Measurements from ENCODE around the gene STX1A. TPM values are rescaled to one million over a fixed set of nuclear protein-coding genes. Genes with fewer than 3 reads are reported as not detected.
"Not testable (repeated sequence)": the region's sequence is repeated elsewhere in the genome, so short reads cannot be mapped to it uniquely, and the experiment has no call there.

The STX1A gene
- total RNA-seq, 8 experiments from 2014 or later, result 7.1 to 50.5 (median 17.0) TPM

DNA sequence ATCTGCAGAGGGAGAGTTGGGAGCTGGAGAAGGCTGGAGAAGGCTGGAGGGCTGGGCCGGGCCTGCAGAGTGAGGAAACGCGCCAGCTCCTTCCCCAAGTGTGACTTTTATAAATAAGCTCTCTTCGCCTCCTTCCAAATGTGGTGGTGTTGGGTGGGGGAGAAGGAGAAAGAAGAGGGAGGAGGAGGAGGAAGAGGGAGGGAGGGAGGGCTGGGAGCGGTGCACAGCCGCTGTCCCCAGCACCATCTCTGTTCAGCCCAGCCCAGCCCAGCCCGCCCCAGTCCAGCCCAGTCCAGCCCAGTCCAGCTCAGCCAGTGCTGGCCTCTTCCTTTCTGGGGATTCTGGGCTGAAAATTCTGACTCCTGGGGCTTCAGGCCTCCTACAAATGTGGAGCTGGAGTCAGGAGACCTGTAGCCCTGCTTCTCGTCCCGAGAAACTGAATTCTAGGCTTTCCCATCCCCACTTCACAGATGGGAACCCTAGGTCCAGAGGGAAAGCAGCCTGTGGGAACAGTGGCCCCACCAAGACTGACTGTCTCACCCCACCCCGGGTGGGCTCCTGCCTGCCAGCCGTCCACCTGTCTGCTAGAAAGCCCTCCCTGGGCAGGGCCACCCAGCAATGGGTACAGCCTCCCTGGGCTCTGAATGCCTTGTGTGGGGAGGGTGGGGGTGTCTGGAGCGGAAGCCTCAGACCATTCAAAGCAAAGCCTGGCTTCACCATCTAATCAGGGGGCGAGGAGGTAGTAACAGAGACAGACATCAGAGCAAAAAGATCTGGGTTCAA, 2.3 kb downstream of the STX1A start:
- Histone ChIP-seq H3K4me1 (replicated peaks in 1 of 2) (peaks cover 21 to 32% of the 10 kb centered on the region in 2 donors), H3K4me3 (no peak overlapping the region), H3K27ac (no peak overlapping the region)
- in situ Hi-C loops (cut with MboI; ENCODE audit: low pct_unique_long_range_greater_than_20kb in 2 of 9, low sequenced_read_pairs in 9 of 9, unreplicated experiment in 9 of 9), result no loop called here
- 80 to 100% (median 100%) methylated on average over 1 of the region's 13 CpGs; no CpG with 5 or more reads in 7 of the 10 experiments for WGBS, 10 experiments
- ATAC-seq (replicated peaks in 6 of 8), result peak in 2 of 8 experiments; percentile 6 to 22

- Histone ChIP-seq H3K4me3 (no peak overlapping the region), H3K4me1 (replicated peaks in 1 of 2) (peaks cover 21 to 32% of the 10 kb centered on the region in 2 donors), H3K27ac (peak overlapping the region in 1 of 2 donors; percentile 68)
- in situ Hi-C loops (cut with MboI; ENCODE audit: low pct_unique_long_range_greater_than_20kb in 2 of 9, low sequenced_read_pairs in 9 of 9, unreplicated experiment in 9 of 9), result no loop called here
- 93% methylated on average over 2 of the region's 4 CpGs; no CpG with 5 or more reads in 9 of the 10 experiments for WGBS, 10 experiments
- ATAC-seq (replicated peaks in 6 of 8), result no peak
These were observed 3.1 kb downstream of the STX1A start for GRCh38 chr7:73716318-73716890.

DNA sequence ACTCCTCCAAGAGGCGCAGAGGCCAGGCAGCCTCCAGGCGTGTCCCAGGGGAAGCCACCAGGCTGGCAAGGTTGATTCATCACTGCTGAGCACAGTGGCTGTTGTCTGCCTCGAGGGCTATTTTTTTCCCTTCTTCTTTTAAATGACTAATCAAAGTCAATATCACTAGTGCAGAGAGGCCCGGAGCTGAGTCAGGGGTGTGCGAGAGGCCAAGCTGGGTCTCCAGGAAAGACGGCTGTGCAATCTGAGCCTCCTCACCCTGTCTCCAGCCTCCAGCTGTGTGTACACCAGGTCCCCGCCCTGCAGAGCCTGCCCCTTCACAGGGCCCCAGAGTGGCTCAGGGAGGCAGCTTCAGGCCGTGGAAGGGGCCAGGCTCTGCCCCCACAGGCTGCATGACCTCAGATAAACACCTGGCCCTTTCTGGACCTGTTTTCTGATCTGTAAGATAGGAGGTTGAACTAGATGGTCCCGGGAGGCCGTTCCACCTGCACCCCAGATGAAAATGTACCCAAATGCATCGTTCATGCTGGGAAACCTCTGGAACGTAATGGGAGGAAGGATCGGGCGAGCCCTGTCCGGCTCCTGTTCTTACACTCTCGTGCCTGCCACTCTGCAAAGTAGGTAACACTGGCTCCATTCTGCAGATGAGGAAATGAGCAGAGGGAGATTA, 3.7 kb downstream of the STX1A start:
- Histone ChIP-seq H3K4me3 (peak overlapping the region in 1 of 5 donors; percentile 0), H3K4me1 (replicated peaks in 1 of 2) (peaks cover 21 to 32% of the 10 kb centered on the region in 2 donors), H3K27ac (peak overlapping the region; percentile 51 to 68)
- in situ Hi-C loops (cut with MboI; ENCODE audit: low pct_unique_long_range_greater_than_20kb in 2 of 9, low sequenced_read_pairs in 9 of 9, unreplicated experiment in 9 of 9), result no loop called here
- 0 to 100% (median 55%) methylated on average over 1 to 8 of the region's 16 CpGs; no CpG with 5 or more reads in 5 of the 10 experiments for WGBS, 10 experiments
- ATAC-seq (replicated peaks in 6 of 8), result peak; percentile 80 to 93 (median 92)

DNA sequence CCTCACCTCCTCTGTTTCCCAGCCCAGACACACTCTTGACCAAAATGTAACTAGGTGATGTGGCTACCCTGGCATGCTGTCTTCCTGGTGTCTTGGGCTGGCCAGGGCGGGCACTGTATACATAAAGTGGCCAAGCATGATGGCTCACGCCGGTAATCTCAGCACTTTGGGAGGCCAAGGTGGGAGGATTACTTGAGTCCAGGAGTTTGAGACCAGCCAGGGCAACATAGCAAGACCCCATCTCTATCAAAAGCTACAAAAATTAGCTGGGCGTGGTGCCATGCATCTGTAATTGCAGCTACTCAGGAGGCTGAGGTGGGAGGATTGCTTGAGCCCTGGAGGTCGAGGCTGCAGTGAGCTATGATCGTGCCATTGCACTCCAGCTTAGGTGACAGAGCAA, 6.2 kb downstream of the STX1A start:
- ATAC-seq (replicated peaks in 6 of 8), result not testable (repeated sequence)
- WGBS, 10 experiments, result 70 to 100% (median 87%) methylated on average over 1 to 6 of the region's 6 CpGs; no CpG with 5 or more reads in 4 of the 10 experiments

DNA sequence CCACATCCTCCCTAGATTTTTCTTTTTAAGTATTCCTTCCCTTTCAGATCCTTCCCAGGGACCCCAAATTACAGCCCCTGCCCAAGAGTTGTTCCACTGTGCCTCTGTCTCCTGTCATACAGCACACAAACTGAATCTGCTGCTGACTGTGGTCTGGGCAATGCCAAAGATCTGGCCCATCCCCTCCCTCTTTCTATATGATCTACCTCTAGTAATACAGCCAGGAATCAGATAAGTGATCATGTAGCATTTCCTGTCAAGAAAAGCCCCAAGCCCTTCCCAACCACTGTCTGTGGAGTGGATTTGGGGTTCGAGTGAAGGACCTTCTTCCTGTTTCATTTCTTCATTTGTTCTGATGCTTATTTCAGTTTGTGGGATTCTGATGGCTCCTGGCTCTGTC, 6.7 kb downstream of the STX1A start:
- H3K4me1 ChIP-seq (replicated peaks in 1 of 2), result peaks cover 13 to 21% of the 10 kb centered on the region in 2 donors
- H3K27ac ChIP-seq, result no peak overlapping the region
- no peak for ATAC-seq (replicated peaks in 6 of 8)
- WGBS, 10 experiments, result 60 to 100% (median 82%) methylated on average over 1 of the region's 1 CpG; no CpG with 5 or more reads in 4 of the 10 experiments
- H3K4me3 ChIP-seq, result no peak overlapping the region
- in situ Hi-C loops (cut with MboI; ENCODE audit: low pct_unique_long_range_greater_than_20kb in 2 of 9, low sequenced_read_pairs in 9 of 9, unreplicated experiment in 9 of 9), result no loop called here

More for the DNA sequence above, 6.2 kb downstream of the STX1A start:
- in situ Hi-C loops (cut with MboI; ENCODE audit: low pct_unique_long_range_greater_than_20kb in 2 of 9, low sequenced_read_pairs in 9 of 9, unreplicated experiment in 9 of 9); H3K27ac ChIP-seq; H3K4me3 ChIP-seq: not testable (repeated sequence)
- H3K4me1 ChIP-seq (replicated peaks in 1 of 2), result peaks cover 17 to 26% of the 10 kb centered on the region in 2 donors

DNA sequence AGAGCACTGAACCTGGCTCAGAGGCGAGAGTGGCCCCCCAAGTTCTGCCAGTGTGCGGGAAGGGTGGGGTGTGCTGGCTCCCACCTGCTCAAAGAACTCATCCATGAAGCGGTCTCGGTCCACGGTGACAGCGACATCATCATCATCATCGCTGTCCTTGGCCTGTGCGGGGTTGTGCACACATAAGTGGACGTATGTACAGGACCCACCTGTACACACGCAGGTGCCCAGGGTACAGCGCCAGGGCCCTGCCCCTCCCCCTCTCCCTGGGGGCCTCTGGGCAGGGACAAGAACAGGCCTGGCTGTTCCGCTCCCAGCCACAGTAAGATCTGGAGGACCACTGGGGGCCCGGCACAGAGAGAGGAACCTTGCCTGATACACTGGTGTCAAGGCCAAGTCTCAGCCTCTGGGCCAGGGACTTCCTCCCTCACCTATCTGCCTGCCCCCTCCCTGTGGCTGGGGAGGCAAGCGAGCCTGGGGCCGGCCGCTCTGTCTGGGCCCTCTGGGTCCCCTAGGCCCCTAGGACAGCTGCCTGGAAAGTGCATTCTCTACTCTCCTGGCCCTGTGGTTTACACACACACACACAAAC, 10.4 kb downstream of the STX1A start:
- 87 to 100% methylated on average over 3 to 4 of the region's 16 CpGs; no CpG with 5 or more reads in 8 of the 10 experiments for WGBS, 10 experiments
- Histone ChIP-seq H3K27ac (no peak overlapping the region), H3K4me1 (replicated peaks in 1 of 2) (peaks cover 5 to 24% of the 10 kb centered on the region in 2 donors), H3K4me3 (no peak overlapping the region)
- ATAC-seq (replicated peaks in 6 of 8), result no peak
- in situ Hi-C loops (cut with MboI; ENCODE audit: low pct_unique_long_range_greater_than_20kb in 2 of 9, low sequenced_read_pairs in 9 of 9, unreplicated experiment in 9 of 9), result no loop called here

DNA sequence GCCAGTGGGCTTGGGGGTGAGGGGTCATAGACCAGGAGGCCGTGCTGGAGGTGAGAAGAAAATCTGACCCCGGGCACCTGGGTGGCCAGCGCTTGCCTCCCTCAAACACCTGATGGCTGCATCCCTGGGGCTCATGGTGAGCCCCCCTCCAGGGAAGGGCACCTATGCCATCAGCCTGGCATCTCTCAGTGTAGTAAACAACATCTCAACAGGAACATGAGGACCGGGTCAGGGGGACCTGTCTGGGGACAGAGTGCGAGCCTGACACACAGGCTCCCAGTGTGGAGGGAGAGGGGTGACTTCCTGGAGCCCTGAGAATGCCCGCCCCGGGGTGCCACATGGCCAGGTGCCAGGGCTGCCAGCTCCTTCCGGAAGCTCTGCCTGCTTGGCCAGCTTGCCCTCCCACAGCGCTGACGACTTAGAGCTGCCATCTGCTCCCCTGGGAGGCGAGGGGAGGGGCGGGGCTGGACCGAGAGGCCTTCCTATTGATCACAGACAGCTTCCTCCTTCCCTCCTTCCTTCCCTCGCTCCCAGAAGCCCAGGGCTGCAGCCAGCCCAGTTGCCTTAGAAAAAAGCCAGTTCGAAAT, 12.3 kb downstream of the STX1A start:
- 80 to 100% (median 80%) methylated on average over 1 to 5 of the region's 15 CpGs; no CpG with 5 or more reads in 6 of the 10 experiments for WGBS, 10 experiments
- no peak for ATAC-seq (replicated peaks in 6 of 8)
- no peak overlapping the region for H3K27ac ChIP-seq
- peaks cover 12 to 31% of the 10 kb centered on the region in 2 donors for H3K4me1 ChIP-seq (replicated peaks in 1 of 2)
- H3K4me3 ChIP-seq, result no peak overlapping the region
- in situ Hi-C loops (cut with MboI; ENCODE audit: low pct_unique_long_range_greater_than_20kb in 2 of 9, low sequenced_read_pairs in 9 of 9, unreplicated experiment in 9 of 9), result no loop called here

DNA sequence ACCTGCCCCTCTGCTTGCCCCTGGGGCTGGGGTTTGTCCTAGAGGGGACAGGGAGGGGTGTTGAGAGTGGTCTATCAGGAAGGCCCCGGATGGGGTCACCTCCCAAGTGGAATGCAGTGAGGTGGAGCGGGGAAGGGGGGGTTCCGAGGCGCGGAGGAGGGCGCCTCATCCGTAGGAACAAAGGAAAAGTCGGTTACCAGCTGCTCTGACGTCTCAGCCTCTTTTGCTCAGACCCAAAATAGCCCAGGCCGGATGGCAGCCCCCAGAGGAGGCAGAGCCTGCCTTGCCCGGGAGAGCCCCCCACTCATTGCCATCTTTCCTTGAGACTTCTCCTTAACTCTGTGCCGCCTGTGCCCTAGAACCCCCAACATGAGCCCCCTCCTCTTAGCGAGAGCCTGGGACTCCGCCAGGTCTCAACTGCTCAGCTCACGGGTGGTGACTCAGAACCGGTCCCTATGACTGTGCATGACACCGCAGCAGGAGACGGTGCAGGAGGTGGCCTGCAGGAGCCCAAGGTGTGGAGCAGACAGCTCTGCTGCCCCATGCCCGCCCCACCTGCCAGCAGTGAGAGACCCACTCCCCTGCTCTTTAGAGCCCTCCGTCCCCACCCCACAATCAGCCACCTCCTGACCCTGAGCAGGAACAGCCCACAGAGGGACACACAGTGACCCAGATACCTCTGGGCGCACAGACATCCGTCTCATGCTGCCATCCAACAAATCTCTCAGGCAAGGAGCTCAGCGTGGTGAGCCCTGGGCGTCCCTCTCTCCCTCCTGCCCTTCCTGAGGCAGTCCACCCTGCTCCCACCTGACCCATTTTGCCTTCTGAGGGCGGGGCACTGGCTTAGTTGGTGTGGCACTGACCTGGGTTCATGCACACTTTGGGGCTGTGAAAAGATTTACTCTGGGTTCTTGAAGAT, 13.1 kb downstream of the STX1A start:
- Histone ChIP-seq H3K27ac (no peak overlapping the region), H3K4me3 (no peak overlapping the region), H3K4me1 (replicated peaks in 1 of 2) (peaks cover 12 to 31% of the 10 kb centered on the region in 2 donors)
- 60 to 100% (median 80%) methylated on average over 1 to 3 of the region's 25 CpGs; no CpG with 5 or more reads in 5 of the 10 experiments for WGBS, 10 experiments
- in situ Hi-C loops (cut with MboI; ENCODE audit: low pct_unique_long_range_greater_than_20kb in 2 of 9, low sequenced_read_pairs in 9 of 9, unreplicated experiment in 9 of 9), result no loop called here
- ATAC-seq (replicated peaks in 6 of 8), result no peak

DNA sequence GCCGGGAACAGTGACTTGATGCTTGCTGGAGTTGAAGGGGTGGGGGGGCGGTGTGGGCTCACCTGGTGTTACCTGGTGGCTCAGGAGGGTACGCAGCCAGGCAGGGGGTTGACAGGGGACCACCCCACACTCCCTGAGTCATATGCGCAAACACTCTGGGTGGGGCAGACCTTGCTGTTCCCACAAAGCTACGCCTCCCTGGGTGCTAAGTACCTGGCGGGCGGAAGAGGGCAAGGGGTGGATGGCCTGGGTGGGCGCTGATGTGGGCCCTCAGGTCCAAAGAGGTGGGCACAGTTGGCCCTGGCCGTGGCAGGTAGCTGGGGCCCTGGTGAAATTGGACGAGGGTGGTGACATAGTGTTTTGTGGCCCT, 13.9 kb downstream of the STX1A start:
- H3K4me1 ChIP-seq (replicated peaks in 1 of 2), result peaks cover 12 to 31% of the 10 kb centered on the region in 2 donors
- ATAC-seq (replicated peaks in 6 of 8), result no peak
- 40 to 80% (median 60%) methylated on average over 1 to 2 of the region's 10 CpGs; no CpG with 5 or more reads in 7 of the 10 experiments for WGBS, 10 experiments
- H3K27ac ChIP-seq, result no peak overlapping the region
- in situ Hi-C loops (cut with MboI; ENCODE audit: low pct_unique_long_range_greater_than_20kb in 2 of 9, low sequenced_read_pairs in 9 of 9, unreplicated experiment in 9 of 9), result no loop called here
- no peak overlapping the region for H3K4me3 ChIP-seq

DNA sequence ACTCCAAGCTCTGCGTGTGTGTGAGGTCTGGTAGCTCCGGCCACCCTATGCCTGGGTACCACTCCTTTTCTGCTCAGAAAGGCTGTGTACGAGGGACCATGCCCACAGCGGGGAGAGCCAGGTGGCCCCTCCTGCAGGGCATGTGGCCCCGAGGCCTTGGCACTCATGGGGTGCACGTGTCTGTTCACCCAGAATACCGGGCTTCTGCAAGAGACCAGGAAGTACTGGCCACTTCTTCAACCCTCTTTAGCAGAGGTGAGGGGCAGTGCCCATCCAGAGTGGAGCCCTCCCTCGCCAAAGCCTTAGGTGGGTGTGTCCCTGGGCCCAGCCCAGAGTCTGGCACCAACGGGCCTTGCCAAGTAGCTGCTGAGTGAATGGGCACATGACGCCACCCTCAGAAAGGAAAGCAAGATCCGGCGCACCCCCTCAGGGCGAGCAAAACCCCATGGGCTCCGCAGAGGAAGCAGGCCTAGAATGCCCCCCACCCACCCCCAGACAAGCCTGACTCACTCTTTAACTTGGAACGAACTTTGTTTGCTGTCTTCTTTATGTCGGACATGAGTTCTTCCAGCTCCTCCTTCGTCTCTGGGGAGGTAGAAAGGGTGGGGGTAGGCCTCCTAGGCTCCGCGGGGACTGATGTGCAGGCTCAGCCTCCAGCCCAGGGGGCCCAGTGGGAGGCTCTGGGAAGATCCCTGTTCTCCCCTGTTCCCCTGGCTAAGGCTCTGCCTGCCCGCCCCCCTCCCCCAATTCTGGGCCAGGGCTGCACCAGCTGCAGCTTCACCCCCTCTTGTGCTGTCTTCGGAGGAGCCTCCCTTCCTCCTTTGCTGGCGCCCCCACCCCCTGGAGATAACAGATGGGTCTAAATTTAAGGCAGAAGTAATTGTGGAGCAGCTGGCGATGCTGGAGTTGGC, 14.6 kb downstream of the STX1A start:
- in situ Hi-C loops (cut with MboI; ENCODE audit: low pct_unique_long_range_greater_than_20kb in 2 of 9, low sequenced_read_pairs in 9 of 9, unreplicated experiment in 9 of 9), result no loop called here
- ATAC-seq (replicated peaks in 6 of 8), result peak in 2 of 8 experiments; percentile 4 to 55
- WGBS, 10 experiments, result 20 to 100% (median 81%) methylated on average over 1 to 7 of the region's 23 CpGs; no CpG with 5 or more reads in 5 of the 10 experiments
- peaks cover 12 to 31% of the 10 kb centered on the region in 2 donors for H3K4me1 ChIP-seq (replicated peaks in 1 of 2)
- H3K4me3 ChIP-seq, result no peak overlapping the region
- H3K27ac ChIP-seq, result peak overlapping the region in 1 of 2 donors; percentile 82
